Activated CD4-positive, alpha-beta T cell treated with anti-CD3 and anti-CD28 coated beads for 1 hour (primary cell): Measurements from ENCODE around the gene RBM19.

Experiments
- DNase-seq: peaks from one replicate; pipeline ENCODE4 v3.0.0-alpha.2; 2020

RBM19 gene

DNA sequence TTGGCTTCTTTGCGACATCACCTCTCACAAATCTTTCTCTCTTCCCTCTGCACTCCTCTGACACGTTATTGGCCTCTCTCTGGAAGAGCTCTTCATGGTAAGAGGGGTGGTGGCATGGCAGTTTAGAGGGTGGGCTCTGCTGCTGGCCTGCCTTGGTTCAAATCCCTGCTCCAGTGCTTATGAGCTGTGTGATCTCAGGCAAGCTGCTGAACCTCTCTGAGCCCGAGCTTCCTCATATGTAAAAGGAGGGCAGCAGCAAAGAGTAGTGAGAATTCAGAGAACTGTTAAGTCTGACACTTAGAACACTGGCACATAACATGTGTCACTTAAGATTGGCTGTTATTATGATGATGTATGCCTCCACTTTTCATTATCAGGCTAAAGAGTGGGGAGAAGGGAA is 118.3 kb downstream of the RBM19 start:
- DNase-seq = no peak

DNA sequence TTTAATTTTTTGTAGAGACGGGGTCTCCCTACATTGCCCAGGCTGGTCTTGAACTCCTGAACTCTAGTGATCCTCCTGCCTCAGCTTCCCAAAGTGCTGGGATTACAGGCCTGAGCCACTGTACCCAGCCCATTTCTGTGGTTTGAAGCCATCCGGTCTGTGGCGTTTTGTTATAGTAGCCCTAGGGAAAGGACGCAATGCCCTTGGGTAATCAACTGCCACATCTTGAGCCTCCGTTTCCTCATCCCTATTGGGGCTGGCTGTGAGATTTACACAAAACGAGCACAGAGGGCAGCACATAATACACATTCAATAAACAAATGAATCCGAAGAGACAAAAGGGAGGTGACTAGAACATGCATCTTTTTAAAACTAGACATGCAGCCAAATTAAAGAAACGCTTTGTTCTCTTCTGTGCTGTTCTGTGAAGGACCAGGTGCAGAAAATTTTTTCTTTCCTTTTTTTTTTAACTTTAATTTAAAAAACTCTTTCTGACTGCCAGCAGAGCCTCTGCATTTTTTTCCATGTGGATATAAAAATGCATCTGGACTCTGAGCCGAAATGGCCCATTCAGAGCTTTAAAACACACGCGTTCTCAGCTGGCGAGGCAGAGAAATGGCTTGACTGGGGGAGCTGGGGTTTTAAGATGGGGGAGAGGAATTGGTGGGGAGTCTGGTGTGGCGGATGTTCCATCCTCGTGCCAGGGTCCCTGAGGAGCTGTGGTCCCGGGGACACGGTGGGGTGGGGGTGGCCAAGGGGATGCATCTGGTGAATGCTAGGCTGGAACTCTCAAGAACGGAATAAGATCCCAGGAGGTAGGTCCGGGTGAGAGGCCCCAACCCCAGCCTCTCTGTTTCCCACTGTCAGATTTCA is 119.0 kb downstream of the RBM19 start:
- DNase-seq = no peak

DNA sequence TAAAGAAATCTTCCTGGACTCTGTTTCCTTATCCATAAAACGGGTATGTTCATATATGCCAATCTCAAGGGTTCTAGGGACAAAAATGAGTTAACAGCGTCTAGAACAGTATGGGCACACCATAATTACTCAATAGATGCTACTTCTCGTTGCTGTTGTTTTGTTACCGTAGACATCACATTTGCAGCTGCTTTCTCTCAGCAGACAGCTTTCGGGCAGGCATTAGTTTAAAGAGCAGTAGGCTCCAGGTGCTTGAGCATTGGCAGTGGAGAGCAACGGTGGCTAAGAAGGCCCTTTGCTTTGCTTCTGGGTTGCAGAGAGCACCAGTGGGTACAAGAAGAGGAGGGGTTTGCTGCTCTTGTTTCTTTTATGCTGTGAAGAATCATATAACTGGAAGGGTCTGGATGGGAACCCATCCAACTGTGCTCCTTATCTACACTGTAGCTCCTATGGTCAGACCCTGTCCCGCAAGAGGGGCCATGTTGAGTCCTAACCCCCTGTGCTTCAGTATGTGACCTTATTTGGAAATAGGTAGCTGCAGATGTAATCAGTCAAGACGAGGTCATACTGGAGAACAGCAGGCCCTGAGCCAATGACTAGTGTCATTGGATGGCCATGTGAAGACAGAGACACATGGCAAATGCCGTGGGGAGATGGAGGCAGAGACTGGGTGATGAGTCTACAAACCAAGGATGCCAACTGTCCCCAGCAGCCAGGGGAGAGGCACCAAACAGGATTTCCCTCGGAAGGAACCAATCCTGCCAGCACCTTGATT is 120.0 kb downstream of the RBM19 start:
- no peak for DNase-seq

DNA sequence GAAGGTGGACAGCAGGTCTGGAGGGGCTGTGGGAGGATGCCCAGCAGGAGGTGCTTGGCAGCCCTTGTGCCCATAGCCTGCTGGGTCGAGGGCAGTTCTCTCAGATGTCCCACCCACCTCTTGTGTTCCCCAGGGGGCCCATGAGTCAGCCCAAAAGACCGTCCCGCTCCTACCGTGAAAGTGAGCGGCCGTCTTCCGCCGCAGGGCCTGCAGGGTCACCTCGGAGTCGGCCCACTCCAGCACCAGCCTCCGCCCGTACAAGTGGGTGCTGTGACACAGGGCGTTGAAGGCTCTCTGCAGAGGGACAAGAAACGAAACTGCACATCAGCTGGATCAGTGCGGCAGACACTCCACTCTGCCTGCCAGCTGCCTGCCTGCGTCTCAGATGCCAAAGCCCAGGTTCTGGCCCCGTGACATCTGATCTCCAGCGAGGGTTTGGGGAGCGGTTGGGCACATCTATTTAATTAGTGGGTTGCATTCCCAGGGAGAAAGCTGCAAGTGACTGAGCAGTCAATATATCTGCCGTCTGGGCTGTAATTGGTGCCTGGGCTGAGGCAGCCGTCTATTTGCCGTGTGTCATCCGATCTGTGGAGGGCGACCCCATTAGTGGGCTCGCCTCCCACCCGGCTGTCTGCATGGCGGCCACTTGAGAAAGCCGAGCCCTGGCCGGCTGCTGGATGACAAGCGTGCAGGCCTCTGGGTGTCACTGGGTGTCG is 121.5 kb downstream of the RBM19 start:
- DNase-seq = no peak

DNA sequence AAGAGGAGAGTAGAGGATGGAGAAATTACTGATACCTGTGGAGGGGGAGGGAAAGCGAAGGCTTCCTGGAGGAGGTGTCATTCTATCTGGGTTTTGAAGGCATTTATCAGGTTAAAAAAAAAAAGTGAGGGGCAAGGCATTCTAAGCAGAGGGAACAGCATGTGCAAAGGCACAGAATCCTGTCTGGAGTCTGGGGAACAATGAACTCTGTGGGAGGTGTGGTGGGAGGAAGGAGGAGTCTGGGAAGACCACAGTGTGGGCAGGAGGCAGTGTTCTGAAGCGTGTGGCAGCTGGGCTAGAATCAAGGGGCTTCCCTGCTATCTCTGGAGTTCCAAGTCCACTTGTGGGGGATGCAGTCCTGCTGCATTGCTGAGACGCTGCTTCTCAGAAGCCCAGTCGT is 123.4 kb downstream of the RBM19 start:
- no peak for DNase-seq

DNA sequence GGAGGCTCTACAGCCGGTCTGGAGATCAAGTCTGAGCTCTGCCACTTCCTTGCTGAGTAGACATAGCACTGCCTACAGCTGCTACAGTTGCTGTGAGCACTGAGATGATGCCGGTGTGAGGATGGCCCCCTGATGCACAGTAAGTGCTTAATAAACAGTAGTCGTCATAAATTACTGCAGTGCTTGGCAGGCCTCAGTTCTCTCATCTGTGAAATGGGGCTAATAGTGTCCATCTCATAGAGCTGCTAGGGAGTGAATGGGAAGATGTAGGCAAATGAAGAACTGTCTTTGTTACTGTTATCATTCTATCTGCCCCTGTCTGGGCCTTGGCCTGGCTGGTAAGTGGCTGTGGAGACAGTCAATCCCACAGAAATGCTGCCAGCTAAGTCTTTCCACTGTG is 124.3 kb downstream of the RBM19 start:
- no peak for DNase-seq

DNA sequence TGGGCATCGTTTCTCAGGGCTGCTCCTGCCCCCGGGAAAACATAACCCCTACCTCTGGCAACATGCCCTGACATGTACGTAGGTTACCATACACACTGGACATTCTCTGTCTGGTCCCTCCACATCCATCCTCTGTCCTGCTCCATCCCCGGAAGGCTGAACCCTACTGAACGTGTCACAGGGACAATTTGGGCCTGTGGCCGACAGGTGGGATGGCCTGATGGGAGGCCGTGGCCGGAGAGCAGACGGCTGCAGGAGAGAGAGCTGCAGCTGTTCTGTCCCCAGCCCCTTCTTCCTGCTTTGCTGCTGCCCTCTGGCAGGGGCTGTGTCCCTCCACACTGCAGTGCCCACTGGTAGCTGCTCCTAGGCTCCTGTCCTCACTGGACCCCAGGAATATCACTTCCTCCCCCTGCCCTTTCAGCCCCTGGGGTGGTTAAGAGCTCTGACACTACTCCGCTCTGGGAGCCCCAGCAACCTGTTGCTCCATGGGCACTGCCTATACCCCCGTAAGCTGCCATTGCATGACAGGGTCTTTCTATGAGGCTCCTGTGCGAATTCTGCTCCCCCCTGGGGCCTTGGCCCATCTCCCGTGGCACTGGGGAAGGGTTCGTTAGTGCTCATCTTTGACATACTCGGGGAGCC is 125.6 kb downstream of the RBM19 start:
- no peak for DNase-seq

DNA sequence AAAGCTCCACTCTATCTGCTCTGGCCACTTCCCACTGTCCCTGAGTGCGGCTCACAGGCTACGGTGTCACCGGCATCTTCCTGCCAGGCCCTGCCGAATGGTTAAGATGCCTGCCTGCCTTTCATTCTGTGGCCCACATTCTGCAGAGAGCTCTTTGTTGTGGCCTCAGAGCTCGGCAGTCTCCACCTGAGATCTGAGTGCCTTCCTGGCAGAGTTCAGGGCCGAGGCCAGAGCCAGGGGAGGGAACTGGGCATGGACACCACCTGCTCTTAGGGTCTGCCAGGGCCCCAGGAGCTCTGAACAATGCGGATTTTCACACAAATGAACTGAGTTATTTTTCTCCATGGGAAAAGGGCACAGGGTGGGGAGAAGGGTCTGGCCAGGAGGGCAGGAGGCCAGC is 127.2 kb downstream of the RBM19 start:
- DNase-seq = no peak

DNA sequence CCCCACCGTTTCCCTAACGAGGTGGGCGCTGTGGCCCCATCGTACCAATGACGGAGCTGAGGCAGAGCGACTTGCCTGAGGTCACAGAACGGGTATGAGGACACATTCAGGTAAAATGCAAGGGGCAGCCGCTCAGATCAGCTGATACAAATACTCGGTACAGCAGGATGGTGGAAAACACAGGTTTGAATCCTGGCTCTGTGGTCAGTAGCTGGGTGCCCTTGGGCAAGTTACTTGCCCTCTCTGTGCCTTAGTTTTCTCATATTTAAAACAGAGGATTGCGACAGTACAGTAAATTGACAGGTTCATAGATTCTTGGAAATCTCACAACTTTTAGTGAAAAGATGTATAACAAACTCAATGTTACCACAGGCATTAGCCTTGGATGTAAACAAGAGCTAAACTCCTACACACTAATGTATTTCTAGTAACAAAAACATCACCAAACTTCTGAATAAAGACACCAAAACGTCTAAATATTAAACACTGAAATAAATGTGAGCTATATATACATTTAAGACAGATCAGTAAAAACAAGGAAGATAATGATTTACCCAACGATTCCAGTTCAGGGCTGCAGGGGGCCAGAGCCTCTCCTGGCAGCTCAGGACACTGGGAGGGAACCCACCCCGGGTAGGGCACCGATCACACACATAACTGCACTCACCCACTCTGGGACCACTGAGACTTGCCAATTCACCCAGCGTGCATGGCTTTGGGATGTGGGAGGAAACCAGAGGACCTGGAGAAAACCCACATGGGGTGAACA is 128.4 kb downstream of the RBM19 start:
- no peak for DNase-seq

DNA sequence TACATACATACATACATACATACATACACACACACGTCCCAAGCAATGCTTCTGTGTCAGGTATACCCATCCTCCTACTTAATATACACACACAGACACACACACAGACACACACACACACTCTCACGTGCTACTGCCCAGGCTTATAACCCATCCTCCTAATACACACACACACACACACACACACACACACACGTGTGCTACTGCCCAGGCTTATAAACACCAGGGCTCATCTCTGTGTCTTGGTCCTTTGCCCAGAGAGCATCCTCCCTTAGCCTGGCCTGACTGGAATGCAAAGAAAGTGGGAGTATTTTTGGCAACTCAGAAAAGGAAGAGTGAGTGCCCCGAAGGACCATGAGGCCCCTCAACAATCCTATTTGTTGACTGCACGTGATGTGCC is 129.0 kb downstream of the RBM19 start:
- no peak for DNase-seq

DNA sequence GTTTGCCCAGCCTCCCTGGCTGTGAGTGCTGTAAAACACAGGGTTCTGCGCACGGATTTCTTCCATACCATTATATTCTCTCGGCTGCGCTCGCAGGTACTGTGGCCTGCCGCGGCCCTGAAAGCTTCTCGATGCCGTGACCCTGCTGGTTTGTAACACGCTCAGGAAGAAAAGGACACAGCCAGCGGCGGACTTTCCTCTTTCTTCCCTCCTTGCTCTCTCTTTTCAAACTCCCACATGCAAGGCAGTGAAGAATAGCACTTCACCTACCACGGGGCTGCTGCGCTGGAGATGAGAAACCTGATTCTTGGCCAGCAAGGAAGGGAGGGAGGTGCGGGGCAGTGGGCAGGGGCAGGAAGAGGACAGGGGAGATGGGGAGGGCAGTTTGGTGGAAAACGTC is 130.2 kb downstream of the RBM19 start:
- no peak for DNase-seq

DNA sequence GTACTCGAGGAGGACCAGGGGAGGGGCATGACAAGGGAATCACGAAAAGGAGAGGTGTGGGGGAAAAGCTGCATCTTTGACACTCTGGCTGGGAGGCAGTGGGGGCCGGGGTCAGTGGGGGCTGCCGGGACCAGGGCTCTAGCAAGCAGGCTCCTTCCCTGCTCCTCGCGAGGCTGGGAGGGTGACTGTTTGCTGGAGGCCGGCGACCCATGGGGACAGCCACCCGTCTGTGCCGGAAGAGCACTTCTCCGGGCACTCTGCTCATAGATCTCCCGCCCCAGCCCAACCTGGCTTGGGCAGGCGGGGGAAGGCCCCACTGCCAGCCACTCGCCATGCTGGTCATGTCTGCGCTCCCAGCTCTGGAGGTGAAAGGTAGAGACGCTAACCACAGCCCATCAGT is 130.7 kb downstream of the RBM19 start:
- no peak for DNase-seq

DNA sequence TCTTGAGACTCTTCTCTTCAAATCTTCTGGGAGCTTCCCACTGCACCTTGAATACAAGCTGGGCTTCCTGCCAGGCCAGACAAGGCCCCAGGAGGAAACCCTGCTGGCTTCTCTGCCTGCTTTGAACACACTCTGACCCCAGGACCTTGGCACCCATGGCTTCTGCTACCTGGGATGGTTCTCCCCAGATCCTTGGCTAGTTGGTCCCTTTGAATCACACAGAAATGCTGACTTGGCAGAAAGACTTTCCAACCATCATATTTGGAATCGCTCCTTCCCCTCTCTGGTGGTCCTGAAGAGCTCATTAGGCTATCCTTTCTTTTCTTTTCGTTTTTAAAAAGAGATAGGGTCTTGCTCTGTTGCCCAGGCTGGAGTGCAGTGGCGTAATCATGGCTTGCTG is 132.7 kb downstream of the RBM19 start:
- no peak for DNase-seq

DNA sequence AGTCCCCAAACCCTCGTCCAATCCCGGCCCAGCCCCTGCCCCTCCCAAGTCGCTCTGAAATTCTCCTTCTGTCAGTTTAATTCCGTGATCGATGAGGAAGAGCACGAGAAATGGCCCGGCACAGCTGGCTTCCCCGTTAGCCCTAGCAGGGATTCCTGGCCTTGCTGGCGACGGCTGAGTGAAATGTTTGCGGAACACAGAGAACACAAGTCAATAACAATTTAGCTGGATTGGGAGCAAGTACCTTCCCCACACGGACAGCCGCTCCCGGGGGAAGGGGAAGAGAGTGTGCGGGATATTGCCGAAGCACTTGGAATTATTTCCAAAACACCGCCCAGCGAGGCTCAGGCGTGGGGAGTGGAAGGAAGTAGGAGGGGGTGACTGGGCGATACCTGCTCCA is 134.6 kb downstream of the RBM19 start:
- no peak for DNase-seq

DNA sequence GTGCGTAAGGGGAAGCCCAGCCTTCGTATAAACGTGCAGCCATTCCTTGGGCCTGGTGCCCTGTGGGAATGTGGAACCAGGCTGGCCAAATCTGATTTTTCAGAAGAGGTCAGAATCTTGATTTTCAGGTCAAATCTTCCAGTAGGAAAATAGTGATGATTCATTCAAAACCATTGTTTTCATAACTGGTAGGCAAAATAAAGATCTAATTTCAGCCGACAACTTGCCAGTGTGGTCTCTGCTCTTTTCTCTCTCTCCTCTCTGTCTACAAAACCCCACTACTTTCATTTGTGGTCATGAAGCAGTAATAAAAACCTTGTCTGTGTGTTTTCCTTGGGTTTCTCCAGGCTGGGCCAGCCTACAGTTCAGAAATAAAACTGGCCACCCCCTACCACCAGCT is 135.1 kb downstream of the RBM19 start:
- DNase-seq = no peak

DNA sequence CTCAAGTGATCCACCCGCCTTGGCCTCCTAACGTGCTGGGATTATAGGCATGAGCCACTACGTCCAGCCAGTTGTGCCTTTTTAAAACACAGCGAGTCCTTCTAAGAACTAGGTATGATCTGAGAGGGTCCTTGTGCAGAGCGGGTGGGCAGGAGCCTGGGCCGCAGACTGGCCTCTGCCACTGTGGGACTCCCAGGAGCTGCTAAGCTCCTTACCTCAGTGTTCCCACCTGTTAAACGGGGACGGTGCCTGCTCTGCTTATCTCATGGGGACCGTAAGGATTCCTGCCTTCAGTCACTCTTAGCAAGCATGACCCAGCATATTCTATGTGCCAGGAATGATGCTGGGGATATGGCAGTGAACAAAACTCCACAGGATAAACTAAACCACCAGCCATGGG is 136.9 kb downstream of the RBM19 start:
- no peak for DNase-seq

DNA sequence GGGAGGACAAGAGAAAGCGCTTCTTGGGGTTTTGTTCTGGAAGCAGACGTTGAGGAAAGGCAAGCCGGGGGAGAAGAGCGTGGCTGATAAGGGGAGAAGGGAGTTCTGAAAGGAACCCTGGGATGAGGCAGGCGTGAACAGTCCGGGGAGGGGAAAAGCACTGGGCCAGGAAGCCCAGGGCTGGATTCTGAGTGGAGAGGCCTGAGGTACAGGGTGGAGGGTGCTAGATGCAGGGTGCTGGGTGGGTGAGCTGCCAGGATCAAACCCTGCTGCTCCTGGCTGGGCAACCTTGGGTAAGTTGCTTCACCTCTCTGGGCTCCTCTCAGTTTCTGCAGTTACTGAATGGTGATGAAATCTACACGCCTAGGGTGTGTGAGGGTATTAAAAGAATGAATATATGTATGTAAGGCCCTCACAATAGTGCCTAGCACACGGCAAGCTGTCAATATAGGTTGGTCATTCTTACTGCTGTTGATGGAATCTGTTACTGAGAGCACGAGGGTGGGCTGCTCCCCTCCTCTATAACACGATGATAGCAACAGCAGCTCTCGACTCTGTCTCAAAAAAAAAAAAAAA is 138.5 kb downstream of the RBM19 start:
- no peak for DNase-seq

DNA sequence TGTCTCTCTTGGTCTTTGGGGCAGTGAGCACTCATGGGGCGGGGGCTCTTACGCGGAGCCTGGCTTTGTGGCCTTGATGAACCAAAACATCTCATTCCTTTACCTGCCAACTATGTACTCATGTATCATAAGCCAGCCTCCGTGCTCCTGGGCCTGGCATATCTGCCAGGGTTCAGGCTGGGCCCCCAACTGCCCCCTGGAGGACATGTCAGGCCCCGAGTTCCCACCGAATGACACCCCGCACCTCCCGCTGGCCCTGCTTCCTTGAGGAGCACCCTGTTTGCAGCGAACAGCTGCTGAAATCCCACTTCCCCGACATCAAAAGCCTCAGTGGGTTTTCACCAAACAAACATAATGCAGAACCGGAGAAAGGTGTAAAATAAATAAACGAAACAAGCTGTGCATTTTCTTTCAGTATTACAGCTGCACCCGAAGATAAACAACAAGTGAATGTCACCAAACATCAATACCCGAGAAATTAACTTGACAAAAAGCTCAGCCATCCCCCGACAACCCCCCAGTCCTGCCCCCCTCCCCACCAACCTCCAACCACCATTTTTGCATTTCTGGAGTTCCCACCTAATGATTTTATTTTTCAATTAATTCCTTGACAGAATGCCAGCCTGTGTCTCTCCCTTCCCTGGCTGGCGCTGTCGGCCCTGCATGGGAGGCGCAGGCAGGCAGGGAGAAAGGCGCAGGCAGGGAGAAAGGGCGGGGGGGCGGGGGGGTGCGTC is 139.2 kb downstream of the RBM19 start:
- DNase-seq = no peak

DNA sequence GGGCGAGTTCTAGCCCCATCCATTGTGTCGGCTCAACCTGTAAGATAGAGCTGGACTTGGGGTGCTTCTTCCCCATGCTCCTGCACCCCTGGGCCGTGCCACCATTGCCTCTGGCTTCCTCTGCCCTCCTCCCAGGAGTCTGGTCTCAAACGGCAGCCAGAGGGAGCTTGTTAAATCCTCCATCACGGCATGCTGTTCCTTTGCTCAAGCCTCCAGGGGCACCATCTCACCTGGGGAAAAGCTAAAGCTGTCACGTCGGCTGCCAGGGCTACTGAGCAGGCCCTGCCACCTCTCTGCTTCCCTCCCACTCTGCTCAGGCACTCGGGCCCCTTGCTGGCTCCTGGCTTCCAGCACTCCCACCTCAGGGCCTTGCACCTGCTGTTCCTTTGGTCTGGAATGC is 140.4 kb downstream of the RBM19 start:
- no peak for DNase-seq

DNA sequence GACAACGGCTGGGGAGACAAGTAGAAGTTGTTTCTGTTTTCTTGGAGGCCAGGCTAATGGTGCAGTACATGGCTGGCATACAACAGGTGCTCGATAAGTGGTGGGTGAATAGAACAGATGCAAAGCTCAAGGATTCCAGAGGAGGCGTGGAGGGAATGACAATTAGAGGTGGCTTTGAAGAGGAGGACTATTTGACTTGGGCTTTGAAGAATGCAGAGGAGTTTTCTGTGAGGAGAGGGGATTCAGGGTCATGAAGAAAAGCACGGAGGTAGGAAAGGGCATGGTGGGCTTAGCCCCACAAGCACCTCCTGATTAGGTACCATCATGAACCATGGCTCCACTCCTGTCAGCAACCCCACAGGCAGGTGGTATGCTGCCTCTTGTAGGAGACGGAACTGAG is 142.3 kb downstream of the RBM19 start:
- DNase-seq = no peak

DNA sequence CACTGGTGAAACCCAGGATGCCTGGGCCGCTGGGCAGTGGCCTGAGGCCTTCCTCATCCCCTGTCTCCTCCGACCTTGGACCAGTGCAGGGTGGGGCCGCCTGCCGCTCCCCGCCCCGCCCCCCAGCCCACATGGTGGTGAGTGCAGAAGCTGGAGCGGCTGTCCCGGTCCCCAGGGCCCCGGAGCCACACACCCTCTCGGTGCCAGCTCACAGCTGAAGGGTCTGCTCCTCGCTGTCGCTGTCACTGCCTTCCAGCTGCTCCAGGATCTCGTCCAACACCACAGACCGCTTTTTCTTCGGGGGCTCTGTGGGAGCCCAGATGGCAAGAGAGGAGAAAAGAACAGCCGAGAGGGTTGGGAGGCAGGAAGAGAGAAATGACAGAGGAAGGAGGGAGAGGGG is 143.1 kb downstream of the RBM19 start:
- DNase-seq = no peak
